ENCODE measurements around the gene LCA5L.

The LCA5L gene

DNA sequence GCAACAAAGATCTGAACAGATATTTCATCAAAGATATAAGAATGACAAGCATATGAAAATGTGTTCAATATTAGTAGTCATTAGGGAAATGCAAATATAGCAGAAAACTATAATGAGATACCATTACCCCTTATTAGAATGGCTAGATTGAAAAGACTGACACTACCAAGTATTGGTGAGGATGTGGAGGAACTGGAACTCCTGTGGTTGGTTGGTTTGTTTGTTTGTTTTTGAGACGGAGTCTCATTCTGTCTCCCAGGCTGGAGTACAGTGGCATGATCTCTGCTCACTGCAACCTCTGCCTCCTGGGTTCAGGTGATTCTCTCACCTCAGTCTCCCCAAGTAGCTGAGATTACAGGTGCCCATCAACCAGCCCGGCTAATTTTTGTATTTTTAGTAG, 77.8 kb downstream of the LCA5L start:
- no peak overlapping the region for H3K4me3 ChIP-seq (ENCODE audit: insufficient read depth, low read length, poor library complexity, severe bottlenecking)
- no peak overlapping the region for H3K27ac ChIP-seq (ENCODE audit: low read depth, low read length)
- H3K9me2 ChIP-seq (replicated peaks; ENCODE audit: insufficient read depth, low read length) = no peaks in the 10 kb centered on the region
- H3K79me2 ChIP-seq (ENCODE audit: insufficient read depth, low read length) = no peaks in the 10 kb centered on the region
- H3K4me2 ChIP-seq (ENCODE audit: low read depth, low read length, poor library complexity, severe bottlenecking) = no peak overlapping the region
- no peaks in the 10 kb centered on the region for H3K9me3 ChIP-seq (ENCODE audit: insufficient read depth, low read length)
- no peak overlapping the region for H2AFZ ChIP-seq (ENCODE audit: low read depth, low read length, severe bottlenecking)
- H3K9ac ChIP-seq (ENCODE audit: low read length) = no peak overlapping the region
- H3K27me3 ChIP-seq (ENCODE audit: low read length) = no peaks in the 10 kb centered on the region
- no peaks in the 10 kb centered on the region for H3K36me3 ChIP-seq (ENCODE audit: low read length)
- no peak for TF ChIP-seq EZH2phosphoT487 (conservative IDR thresholded peaks at IDR 0.05; ENCODE audit: low read length)
- TF ChIP-seq, protein P1, sequence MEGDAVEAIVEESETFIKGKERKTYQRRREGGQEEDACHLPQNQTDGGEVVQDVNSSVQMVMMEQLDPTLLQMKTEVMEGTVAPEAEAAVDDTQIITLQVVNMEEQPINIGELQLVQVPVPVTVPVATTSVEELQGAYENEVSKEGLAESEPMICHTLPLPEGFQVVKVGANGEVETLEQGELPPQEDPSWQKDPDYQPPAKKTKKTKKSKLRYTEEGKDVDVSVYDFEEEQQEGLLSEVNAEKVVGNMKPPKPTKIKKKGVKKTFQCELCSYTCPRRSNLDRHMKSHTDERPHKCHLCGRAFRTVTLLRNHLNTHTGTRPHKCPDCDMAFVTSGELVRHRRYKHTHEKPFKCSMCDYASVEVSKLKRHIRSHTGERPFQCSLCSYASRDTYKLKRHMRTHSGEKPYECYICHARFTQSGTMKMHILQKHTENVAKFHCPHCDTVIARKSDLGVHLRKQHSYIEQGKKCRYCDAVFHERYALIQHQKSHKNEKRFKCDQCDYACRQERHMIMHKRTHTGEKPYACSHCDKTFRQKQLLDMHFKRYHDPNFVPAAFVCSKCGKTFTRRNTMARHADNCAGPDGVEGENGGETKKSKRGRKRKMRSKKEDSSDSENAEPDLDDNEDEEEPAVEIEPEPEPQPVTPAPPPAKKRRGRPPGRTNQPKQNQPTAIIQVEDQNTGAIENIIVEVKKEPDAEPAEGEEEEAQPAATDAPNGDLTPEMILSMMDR (IDR thresholded peaks at IDR 0.05; ENCODE audit: insufficient read depth, low read length, poor library complexity, severe bottlenecking) = no peak
- H4K20me1 ChIP-seq (ENCODE audit: low read depth, low read length) = no peaks in the 10 kb centered on the region
- no peaks in the 10 kb centered on the region for H3F3A ChIP-seq (ENCODE audit: insufficient read depth)

DNA sequence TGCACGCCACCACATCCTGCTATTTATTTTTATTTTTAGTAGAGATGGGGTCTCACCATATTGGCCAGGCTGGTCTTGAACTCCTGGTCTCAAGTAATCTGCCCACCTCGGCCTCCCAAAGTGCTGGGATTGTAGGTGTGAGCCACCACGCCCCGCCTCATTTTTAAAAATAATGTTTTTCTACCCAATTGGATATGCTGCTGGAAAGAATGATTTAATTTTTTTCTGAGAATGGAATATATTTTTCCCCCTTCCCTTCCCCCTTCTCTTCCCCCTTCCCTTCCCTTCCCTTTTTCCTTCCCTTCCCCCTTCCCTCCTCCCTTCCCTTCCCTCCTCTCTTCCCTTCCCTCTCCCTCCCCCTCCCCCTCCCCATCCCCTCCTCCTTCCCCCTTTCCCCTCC, 79.0 kb downstream of the LCA5L start:
- Histone ChIP-seq H3K4me2 (ENCODE audit: low read depth, low read length, poor library complexity, severe bottlenecking) (no peak overlapping the region), H3K4me3 (ENCODE audit: insufficient read depth, low read length, poor library complexity, severe bottlenecking) (no peak overlapping the region), H3K9me3 (ENCODE audit: insufficient read depth, low read length) (no peaks in the 10 kb centered on the region), H2AFZ (ENCODE audit: low read depth, low read length, severe bottlenecking) (no peak overlapping the region), H4K20me1 (ENCODE audit: low read depth, low read length) (no peaks in the 10 kb centered on the region), H3F3A (ENCODE audit: insufficient read depth) (no peaks in the 10 kb centered on the region), H3K27ac (ENCODE audit: low read depth, low read length) (no peak overlapping the region), H3K9me2 (replicated peaks; ENCODE audit: insufficient read depth, low read length) (no peaks in the 10 kb centered on the region), H3K79me2 (ENCODE audit: insufficient read depth, low read length) (no peaks in the 10 kb centered on the region), H3K36me3 (ENCODE audit: low read length) (no peaks in the 10 kb centered on the region), H3K9ac (ENCODE audit: low read length) (no peak overlapping the region), H3K27me3 (ENCODE audit: low read length) (no peaks in the 10 kb centered on the region)
- TF ChIP-seq, protein P1 (IDR thresholded peaks at IDR 0.05; ENCODE audit: insufficient read depth, low read length, poor library complexity, severe bottlenecking) = no peak
- TF ChIP-seq EZH2phosphoT487 (conservative IDR thresholded peaks at IDR 0.05; ENCODE audit: low read length) = no peak

DNA sequence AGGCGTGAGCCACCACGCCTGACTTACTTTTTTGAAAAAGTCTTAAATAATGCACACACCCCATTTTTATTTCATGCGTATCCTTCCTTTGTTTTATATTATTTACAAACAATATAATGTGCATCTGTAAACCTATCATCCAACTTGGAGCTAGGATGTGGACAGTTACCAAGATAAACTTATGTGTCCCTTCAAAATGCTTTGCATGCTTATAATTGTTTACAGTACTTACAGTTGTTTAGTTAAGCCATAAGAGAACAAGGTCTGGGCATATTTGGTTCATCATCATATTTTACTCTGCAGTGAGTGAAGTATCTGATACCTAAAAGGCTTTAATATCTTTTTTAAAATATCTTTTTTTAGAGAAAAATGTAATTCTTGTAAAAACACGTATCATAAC, 80.6 kb downstream of the LCA5L start:
- Histone ChIP-seq H4K20me1 (ENCODE audit: low read depth, low read length) (no peaks in the 10 kb centered on the region), H3K9me3 (ENCODE audit: insufficient read depth, low read length) (no peaks in the 10 kb centered on the region), H3K27me3 (ENCODE audit: low read length) (no peaks in the 10 kb centered on the region), H3K9ac (ENCODE audit: low read length) (no peak overlapping the region), H2AFZ (ENCODE audit: low read depth, low read length, severe bottlenecking) (no peak overlapping the region), H3K79me2 (ENCODE audit: insufficient read depth, low read length) (no peaks in the 10 kb centered on the region), H3F3A (ENCODE audit: insufficient read depth) (no peaks in the 10 kb centered on the region), H3K9me2 (replicated peaks; ENCODE audit: insufficient read depth, low read length) (no peaks in the 10 kb centered on the region), H3K4me2 (ENCODE audit: low read depth, low read length, poor library complexity, severe bottlenecking) (no peak overlapping the region), H3K4me3 (ENCODE audit: insufficient read depth, low read length, poor library complexity, severe bottlenecking) (no peak overlapping the region), H3K36me3 (ENCODE audit: low read length) (no peaks in the 10 kb centered on the region), H3K27ac (ENCODE audit: low read depth, low read length) (no peak overlapping the region)
- TF ChIP-seq, protein P1 (IDR thresholded peaks at IDR 0.05; ENCODE audit: insufficient read depth, low read length, poor library complexity, severe bottlenecking) = no peak
- TF ChIP-seq EZH2phosphoT487 (conservative IDR thresholded peaks at IDR 0.05; ENCODE audit: low read length) = no peak

All from SU-DHL-6 (cell line).